Left lung (tissue), 10 donors: ENCODE data around the gene MUSTN1. TPM values are rescaled to one million over a fixed set of nuclear protein-coding genes. Genes with fewer than 3 reads are reported as not detected.
A peak's percentile ranks its signal among the peaks of the same experiment; 100 is the strongest.

ENCODE experiments used
- ATAC-seq: fragments of 200-7000 bp; cut with Tn5 transposase; one replicate; pipeline ENCODE4 v1.9.1; 2020; ENCODE audit warnings: moderate library complexity
- DNase-seq, 4 donors: peaks; one replicate each; pipeline ENCODE4 v3.0.0-alpha.2; 2013 to 2020
- H3K27ac ChIP-seq, 2 donors: fragments of 200-600 bp; sonication (generic) in 1 of 2; one replicate each; pipeline versions ENCODE4 v1.5.0 to v1.8.0; 2020 to 2021
- H3K27me3 ChIP-seq, 2 donors: fragments of 200-600 bp; sonication (generic) in 1 of 2; one replicate each; pipeline versions ENCODE4 v1.5.0 to v1.8.0; 2020 to 2021
- H3K36me3 ChIP-seq, 2 donors: fragments of 200-600 bp; sonication (generic) in 1 of 2; one replicate each; pipeline versions ENCODE4 v1.5.0 to v1.8.0; 2020 to 2021
- H3K4me1 ChIP-seq, 2 donors: fragments of 200-600 bp; one replicate each; pipeline ENCODE4 v1.8.0; 2021
- H3K4me3 ChIP-seq, 2 donors: fragments of 200-600 bp; sonication (generic) in 1 of 2; one replicate each; pipeline versions ENCODE4 v1.5.0 to v1.8.0; 2020 to 2021; ENCODE audit warnings: mild to moderate bottlenecking in 1 of 2
- H3K9me3 ChIP-seq, 2 donors: fragments of 200-600 bp; sonication (generic) in 1 of 2; one replicate each; pipeline versions ENCODE4 v1.5.0 to v1.8.0; 2020 to 2021
- CTCF ChIP-seq, 2 donors: fragments of 200-600 bp; sonication (generic) in 1 of 2; IDR thresholded peaks; one replicate each; pipeline versions ENCODE4 v1.5.0 to v1.8.0; 2021; ENCODE audit warnings: antibody characterized with exemption in 2 of 2
- intact Hi-C, 2 donors: fragments of 100-400 bp; cut with DNase I; formaldehyde crosslinking; loops; one replicate each; pipeline versions ENCODE4 v1.11.2 to v1.14.2; 2022
- polyA plus RNA-seq, 6 donors: library from polyadenylated mRNA; unstranded; fragments of 120-200 nt; gene quantifications; one replicate each; pipeline ENCODE4 v1.2.1, GENCODE V29; 2013; ENCODE audit not compliant: insufficient read length in 6 of 6
- total RNA-seq, 2 donors: library from RNA; stranded (reverse); fragmentation: NEBNext Ultra II Directional; extraction: Animal tissue kit (Norgen Biotek cat#: 25700); gene quantifications; one replicate each; pipeline ENCODE4 v1.2.1, GENCODE V29; 2021
- donor health status: DM: no; HTN: yes; CAD: no.
- donor health status: DM: no; HTN: no; CAD: no.

Gene MUSTN1
- total and polyA plus RNA-seq, 8 donors = 0.34 to 7.5 (median 1.1) TPM; not detected in 1

DNA sequence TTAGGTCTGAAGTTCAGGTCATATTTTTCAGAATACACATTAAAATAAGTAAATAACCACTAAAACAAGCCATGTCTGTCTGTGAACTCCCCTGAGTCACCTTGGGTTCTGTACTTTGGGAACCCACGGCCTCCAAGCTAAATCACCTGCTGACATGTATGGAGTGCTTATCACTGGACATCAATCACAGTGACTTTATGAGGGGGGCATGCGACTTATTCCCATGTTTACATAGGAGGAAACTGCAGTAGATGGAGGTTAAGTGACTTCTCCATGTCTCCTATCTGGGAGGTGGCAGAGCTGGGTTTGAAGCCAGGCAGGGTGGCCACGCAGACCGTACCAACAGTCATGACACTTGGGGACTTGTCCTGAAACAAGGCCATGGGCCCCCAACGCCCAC lies 12.5 kb downstream of the MUSTN1 start:
- no peak for ATAC-seq
- Histone ChIP-seq H3K4me1 (no peaks in the 10 kb centered on the region), H3K9me3 (no peaks in the 10 kb centered on the region), H3K27me3 (no peaks in the 10 kb centered on the region), H3K4me3 (no peak overlapping the region), H3K27ac (no peak overlapping the region), H3K36me3 (peaks cover 0 to 27% of the 10 kb centered on the region in 2 donors)
- intact Hi-C loops = no loop called here
- DNase-seq = no peak
- TF ChIP-seq CTCF (IDR thresholded peaks at IDR 0.05) = no peak

DNA sequence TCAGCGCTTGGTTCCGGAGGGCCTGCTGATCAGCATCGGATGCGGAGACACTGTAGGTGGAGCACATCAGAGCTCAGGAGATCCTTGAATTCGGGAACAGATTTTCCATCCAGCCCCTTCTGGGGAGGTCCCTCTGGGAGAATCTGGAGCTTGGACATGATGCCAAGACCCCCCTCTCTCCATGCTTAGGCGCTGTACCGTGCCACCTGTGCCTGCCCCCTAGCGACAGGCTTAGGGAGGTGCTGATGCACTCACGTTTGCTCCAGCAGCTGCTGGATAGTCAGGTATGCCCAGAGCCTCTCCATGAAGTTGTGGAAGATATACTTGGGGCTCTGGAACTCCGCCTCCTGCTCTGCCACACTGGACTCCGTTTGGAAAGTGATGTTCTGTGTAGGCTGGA lies 14.1 kb downstream of the MUSTN1 start:
- Histone ChIP-seq H3K9me3 (no peaks in the 10 kb centered on the region), H3K4me1 (no peaks in the 10 kb centered on the region), H3K36me3 (peaks cover 0 to 27% of the 10 kb centered on the region in 2 donors), H3K27me3 (no peaks in the 10 kb centered on the region), H3K4me3 (no peak overlapping the region), H3K27ac (no peak overlapping the region)
- intact Hi-C loops = no loop called here
- TF ChIP-seq CTCF (IDR thresholded peaks at IDR 0.05) = peak; percentile 10 to 35
- DNase-seq (no peak), ATAC-seq (peak; percentile 61)

DNA sequence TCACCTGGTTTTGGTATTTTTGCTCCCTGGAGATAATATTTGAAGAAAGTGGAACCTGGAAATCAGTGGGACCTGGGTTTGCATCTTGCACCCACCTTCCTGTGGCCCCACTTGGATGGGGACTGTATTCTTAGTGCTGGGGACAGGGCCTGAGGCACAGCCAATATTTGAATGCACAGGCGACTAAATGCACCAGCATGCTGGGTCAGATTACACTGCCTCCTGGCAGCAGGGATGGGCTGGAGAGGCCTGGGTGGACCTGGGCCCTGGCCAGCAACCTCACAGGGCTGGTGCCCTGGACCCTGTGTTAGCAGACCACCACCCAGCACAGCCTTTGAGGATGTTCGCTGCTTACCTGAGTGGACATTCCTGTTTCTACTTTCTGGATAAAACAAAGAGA lies 14.9 kb downstream of the MUSTN1 start:
- Histone ChIP-seq H3K36me3 (peaks cover 0 to 27% of the 10 kb centered on the region in 2 donors), H3K9me3 (no peaks in the 10 kb centered on the region), H3K27me3 (no peaks in the 10 kb centered on the region), H3K4me3 (no peak overlapping the region), H3K4me1 (no peaks in the 10 kb centered on the region), H3K27ac (no peak overlapping the region)
- DNase-seq (no peak), ATAC-seq (no peak)
- intact Hi-C loops = no loop called here
- TF ChIP-seq CTCF (IDR thresholded peaks at IDR 0.05) = no peak

DNA sequence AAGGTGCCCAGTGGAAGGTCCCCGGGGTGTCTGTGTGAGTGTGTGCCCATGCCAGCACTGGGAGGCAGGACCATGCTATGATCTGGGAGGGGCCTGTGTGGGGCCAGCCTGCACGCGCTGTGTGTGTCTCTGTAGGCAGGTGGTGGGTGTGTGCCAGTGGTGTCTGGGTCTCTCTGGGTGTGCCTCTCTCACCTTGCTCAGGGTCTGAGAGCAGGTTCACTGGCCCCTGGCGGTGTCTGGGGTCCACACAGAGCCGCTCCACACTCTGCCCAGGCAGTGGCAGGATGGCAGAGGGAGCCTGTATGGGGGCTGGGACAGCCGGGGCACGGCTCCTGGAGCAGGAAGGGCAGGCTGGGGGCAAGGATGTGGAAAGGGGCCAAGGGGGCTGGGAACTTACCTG lies 17.0 kb downstream of the MUSTN1 start:
- TF ChIP-seq CTCF (IDR thresholded peaks at IDR 0.05) = no peak
- intact Hi-C loops = no loop called here
- Histone ChIP-seq H3K4me1 (no peaks in the 10 kb centered on the region), H3K4me3 (no peak overlapping the region), H3K27me3 (no peaks in the 10 kb centered on the region), H3K36me3 (peaks cover 0 to 10% of the 10 kb centered on the region in 2 donors), H3K9me3 (no peaks in the 10 kb centered on the region), H3K27ac (no peak overlapping the region)
- DNase-seq (no peak), ATAC-seq (no peak)

- Histone ChIP-seq H3K36me3 (peaks cover 0 to 6% of the 10 kb centered on the region in 2 donors), H3K4me3 (no peak overlapping the region), H3K4me1 (no peaks in the 10 kb centered on the region), H3K27ac (no peak overlapping the region), H3K9me3 (no peaks in the 10 kb centered on the region), H3K27me3 (no peaks in the 10 kb centered on the region)
- no peak for ATAC-seq
- DNase-seq = no peak
- TF ChIP-seq CTCF (IDR thresholded peaks at IDR 0.05) = no peak
- intact Hi-C loops = no loop called here
Measured at GRCh38 chr3:52817221-52817620, 17.6 kb downstream of the MUSTN1 start.
